Pons (tissue), 1 donor: ENCODE data around the gene EPS8L3.
"Not testable (repeated sequence)": the region's sequence is repeated elsewhere in the genome, so short reads cannot be mapped to it uniquely, and the experiment has no call there.

Experiments
- DNase-seq: peaks from one replicate; pipeline ENCODE4 v3.0.0-alpha.2; 2016; ENCODE audit warnings: low spot score

Gene EPS8L3

DNA sequence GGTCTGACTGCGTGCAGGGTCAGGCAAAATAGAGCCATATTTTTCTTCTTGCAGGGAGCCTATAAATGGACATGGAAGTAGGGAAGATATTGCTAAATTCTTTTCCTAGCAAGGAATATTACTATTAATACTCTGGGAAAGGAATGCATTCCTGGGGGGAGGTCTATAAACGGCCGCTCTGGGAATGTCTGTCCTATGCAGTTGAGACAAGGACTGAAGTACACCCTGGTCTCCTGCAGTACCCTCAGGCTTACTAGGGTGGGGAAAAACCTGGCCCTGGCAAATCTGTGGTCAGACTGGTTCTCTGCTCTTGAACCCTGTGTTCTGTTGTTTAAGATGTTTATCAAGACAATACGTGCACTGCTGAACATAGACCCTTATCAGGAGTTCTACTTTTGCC is 54.8 kb downstream of the EPS8L3 start:
- DNase-seq, result not testable (repeated sequence)

DNA sequence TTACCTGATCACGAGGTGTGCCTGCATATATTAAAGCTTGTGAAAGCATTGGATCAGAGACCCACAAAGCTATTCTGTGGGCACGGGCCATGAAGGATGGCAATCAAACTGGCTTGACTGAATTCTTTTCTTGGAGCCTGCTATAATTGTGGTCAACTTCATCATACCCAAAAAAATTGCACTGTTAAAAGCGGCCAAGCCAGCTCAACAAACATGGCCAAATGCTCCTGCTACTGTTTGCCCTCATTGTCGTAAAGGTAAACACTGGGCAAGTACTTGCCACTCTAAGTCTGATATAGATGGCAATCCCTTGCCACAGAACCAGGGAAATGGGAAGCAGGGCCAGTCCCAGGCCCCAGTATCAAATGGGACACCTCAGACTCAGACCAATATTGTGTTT is 58.3 kb downstream of the EPS8L3 start:
- no peak for DNase-seq

DNA sequence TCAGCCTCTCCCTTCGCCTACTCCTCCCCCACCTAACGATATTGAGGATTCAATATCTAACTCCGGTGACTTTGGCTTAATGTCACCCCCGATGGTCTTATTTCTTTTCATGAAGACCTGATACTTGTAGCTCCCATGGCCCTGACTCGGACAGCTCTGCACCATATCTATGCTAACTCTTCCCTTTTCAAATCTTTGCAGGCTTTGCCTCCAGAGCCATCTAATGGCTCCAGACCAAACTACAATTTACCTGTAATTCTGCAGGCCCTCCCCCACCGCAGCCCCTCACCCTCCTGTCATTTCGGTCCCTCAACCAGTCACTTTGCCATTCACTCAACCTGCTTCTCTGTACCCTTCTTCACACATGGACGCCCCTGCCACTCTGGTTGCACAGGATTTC is 59.5 kb downstream of the EPS8L3 start:
- no peak for DNase-seq

DNA sequence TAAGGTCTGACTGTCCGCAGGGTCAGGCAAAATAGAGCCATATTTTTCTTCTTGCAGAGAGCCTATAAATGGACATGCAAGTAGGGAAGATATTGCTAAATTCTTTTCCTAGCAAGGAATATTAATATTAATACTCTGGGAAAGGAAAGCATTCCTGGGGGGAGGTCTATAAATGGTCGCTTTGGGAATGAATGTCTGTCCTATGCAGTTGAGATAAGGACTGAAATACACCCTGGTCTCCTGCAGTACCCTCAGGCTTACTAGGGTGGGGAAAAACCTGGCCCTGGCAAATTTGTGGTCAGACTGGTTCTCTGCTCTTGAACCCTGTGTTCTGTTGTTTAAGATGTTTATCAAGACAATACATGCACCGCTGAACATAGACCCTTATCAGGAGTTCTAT is 60.8 kb downstream of the EPS8L3 start:
- not testable (repeated sequence) for DNase-seq
